SIG-M5 treated with dmso at 0.1 percent for 504 hours (cell line): Measurements from ENCODE around the gene LARGE1.

Source experiments
- DNase-seq: peaks from one replicate; lab custom pipeline; 2025; ENCODE audit not compliant: unreplicated experiment; lab: John Stamatoyannopoulos, UW

LARGE1 gene

GRCh38 chr22:33606504-33606903 lies 313.8 kb downstream of the LARGE1 start:
- no peak for DNase-seq

- no peak for DNase-seq
These were observed 314.6 kb downstream of the LARGE1 start for GRCh38 chr22:33605666-33606065.

- DNase-seq = no peak
These were observed 315.1 kb downstream of the LARGE1 start for GRCh38 chr22:33605221-33605620.

- no peak for DNase-seq
These were observed 319.2 kb downstream of the LARGE1 start for GRCh38 chr22:33601062-33601461.

- DNase-seq = no peak
These were observed 319.7 kb downstream of the LARGE1 start for GRCh38 chr22:33600595-33600994.

- no peak for DNase-seq
These were observed 320.2 kb downstream of the LARGE1 start for GRCh38 chr22:33600113-33600512.

- no peak for DNase-seq
These were observed 320.7 kb downstream of the LARGE1 start for GRCh38 chr22:33599596-33599995.

- DNase-seq = no peak
These were observed 321.5 kb downstream of the LARGE1 start for GRCh38 chr22:33598821-33599220.

- DNase-seq = no peak
These were observed 322.8 kb downstream of the LARGE1 start for GRCh38 chr22:33597274-33597985.

GRCh38 chr22:33593818-33594217 lies 326.5 kb downstream of the LARGE1 start:
- no peak for DNase-seq

GRCh38 chr22:33591946-33592345 lies 328.3 kb downstream of the LARGE1 start:
- DNase-seq = no peak

GRCh38 chr22:33589297-33589696 lies 331.0 kb downstream of the LARGE1 start:
- DNase-seq = no peak

GRCh38 chr22:33588860-33589259 lies 331.4 kb downstream of the LARGE1 start:
- DNase-seq = no peak

- no peak for DNase-seq
These were observed 336.1 kb downstream of the LARGE1 start for GRCh38 chr22:33584152-33584551.

- DNase-seq = no peak
These were observed 337.4 kb downstream of the LARGE1 start for GRCh38 chr22:33582822-33583400.

- no peak for DNase-seq
These were observed 340.0 kb downstream of the LARGE1 start for GRCh38 chr22:33580310-33580709.

GRCh38 chr22:33579448-33580093 lies 340.7 kb downstream of the LARGE1 start:
- DNase-seq = peak; percentile 6

GRCh38 chr22:33578752-33579151 lies 341.5 kb downstream of the LARGE1 start:
- DNase-seq = no peak

GRCh38 chr22:33577862-33578411 lies 342.3 kb downstream of the LARGE1 start:
- DNase-seq = no peak

GRCh38 chr22:33576205-33576604 lies 344.1 kb downstream of the LARGE1 start:
- DNase-seq = no peak

- no peak for DNase-seq
These were observed 344.5 kb downstream of the LARGE1 start for GRCh38 chr22:33575771-33576170.

- DNase-seq = no peak
These were observed 345.2 kb downstream of the LARGE1 start for GRCh38 chr22:33575041-33575440.
